NCI-H1092 (cell line): ENCODE results near the gene GOLGA6A.
A peak's percentile ranks its signal among the peaks of the same experiment; 100 is the strongest.

Source experiments
- DNase-seq: peaks from one replicate; lab custom pipeline; 2025; lab: John Stamatoyannopoulos, UW

GOLGA6A gene

DNA sequence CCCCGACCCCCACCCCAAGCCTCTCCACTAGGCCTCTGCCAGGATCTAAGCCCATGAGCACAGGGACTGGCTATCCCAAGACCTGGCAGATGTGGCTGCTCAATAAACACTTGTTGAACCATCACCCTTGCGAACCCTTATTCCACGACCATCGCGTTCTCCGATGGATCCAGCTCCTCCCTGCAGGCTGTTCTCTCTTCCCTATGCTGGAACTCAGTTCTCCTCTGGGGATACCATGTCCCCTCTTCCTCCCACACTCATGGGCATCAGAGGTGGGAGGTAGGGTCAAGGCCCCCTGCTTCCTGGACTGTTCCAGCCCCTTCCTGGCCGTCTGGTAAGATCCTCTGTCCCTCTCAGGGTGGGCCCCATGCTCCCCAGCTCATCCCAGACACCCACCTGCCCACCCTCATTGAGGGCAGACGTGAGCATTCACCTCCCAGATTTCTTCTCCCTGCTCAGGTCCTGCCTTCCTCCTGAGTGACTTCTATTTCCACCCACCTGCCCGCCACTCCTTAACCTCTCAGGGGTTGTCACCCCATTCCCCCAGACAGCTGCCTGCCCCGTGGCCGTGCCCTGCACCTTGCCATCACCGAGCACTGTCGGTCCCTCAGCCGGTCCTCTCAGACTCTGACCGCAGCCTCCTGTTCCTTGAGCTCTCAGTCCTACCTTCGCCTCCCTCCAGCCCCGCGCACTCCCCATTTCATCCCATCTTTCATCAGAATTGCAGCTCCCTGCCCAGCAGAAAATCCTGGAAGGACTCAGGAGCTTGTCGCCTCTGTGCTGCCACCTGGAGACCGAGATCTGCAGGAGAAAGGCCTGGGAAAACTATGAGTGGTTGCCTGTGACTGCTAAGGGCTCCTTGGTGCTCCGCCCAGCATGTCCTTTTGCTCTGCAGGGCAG, 45.8 kb downstream of the GOLGA6A start:
- peak; percentile 35 for DNase-seq

- DNase-seq = no peak
These were observed 47.0 kb downstream of the GOLGA6A start for GRCh38 chr15:74035121-74036017.

- no peak for DNase-seq
These were observed 48.1 kb downstream of the GOLGA6A start for GRCh38 chr15:74034206-74034755.

DNA sequence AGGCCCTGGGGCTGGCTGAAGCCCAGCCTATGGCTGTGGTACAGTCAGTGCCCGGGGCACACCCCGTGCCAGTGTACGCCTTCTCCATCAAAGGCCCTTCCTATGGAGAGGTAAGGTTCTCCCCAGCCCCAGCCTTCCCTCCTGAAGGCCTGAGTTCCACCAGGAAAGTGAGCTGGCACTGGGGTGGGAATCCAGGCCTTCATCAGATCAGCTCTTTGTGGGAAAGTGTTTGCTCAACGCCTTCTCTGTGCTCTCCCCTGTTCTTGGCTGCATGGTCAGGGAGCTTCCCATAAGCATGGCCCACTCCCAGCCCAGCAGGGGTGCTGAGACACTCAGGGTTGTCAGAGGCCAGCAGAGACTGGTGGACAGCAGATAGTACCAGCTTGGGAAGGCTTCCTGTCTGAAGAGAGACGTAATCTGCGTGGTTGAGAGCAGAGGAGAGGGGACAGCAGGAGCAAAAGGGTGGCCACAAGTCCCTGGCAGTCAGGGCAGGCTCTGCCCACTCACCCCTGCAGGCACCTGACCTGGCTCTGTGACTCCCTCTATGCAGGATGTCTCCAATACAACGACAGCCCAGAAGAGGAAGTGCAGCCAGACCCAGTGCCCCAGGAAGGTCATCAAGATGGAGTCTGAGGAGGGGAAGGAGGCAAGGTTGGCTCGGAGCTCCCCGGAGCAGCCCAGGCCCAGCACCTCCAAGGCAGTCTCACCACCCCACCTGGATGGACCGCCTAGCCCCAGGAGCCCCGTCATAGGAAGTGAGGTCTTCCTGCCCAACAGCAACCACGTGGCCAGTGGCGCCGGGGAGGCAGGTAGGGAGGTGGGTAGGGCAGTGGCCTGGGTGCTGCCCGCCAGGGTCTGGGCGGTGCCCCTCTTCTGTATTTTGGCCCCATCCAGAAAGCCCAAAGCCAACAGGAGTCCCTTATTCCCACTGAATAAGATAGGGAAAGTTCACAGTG, 49.5 kb downstream of the GOLGA6A start:
- DNase-seq = no peak

GRCh38 chr15:74032046-74032445, 50.3 kb downstream of the GOLGA6A start:
- DNase-seq = no peak

- no peak for DNase-seq
These were observed 53.7 kb downstream of the GOLGA6A start for GRCh38 chr15:74028646-74029045.

- DNase-seq = peak; percentile 47
These were observed 54.7 kb downstream of the GOLGA6A start for GRCh38 chr15:74027688-74028087.

- DNase-seq = no peak
These were observed 56.9 kb downstream of the GOLGA6A start for GRCh38 chr15:74025436-74025835.

DNA sequence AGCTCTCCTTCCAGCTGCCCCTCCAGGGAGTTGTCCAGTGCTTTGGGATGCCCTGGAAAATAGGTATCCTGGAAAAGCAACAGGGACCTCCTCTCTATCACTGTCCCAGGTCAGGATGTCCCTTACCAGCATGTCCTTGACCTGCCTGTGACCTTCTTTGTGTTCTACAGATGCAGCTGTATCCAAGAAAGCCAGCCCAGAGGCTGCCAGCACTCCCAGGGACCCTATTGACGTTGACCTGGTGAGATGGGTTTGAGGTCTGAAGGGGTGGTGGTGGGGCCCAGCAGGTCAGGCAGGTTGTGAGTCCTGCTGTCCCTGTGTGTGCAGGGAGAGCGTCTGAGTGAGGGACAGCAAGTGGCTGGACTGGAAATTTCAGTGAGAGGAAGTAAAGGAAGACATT, 57.7 kb downstream of the GOLGA6A start:
- no peak for DNase-seq

DNA sequence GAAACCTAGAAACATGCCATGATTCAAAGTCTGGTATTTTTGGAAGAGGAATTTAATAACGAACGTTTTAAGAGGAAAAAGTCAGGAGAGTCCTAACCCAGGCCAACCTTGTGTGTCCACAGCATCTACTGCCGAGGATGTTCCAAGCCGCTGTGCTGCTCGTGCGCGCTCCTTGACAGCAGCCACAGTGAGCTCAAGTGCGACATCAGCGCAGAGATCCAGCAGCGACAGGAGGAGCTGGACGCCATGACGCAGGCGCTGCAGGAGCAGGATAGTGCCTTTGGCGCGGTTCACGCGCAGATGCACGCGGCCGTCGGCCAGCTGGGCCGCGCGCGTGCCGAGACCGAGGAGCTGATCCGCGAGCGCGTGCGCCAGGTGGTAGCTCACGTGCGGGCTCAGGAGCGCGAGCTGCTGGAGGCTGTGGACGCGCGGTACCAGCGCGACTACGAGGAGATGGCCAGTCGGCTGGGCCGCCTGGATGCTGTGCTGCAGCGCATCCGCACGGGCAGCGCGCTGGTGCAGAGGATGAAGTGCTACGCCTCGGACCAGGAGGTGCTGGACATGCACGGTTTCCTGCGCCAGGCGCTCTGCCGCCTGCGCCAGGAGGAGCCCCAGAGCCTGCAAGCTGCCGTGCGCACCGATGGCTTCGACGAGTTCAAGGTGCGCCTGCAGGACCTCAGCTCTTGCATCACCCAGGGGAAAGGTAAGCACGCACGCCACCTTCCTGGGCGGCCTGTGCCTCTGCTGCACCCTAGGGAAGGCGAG, 59.5 kb downstream of the GOLGA6A start:
- DNase-seq = no peak
